Endothelial cell of umbilical vein (primary cell): ENCODE measurements around the gene ATP6V1D.

Source experiments
- POLR2A ChIP-seq: IDR thresholded peaks from 2 replicates; pipeline ENCODE4 v1.6.1; 2012; ENCODE audit warnings: low read depth, mild to moderate bottlenecking, control low read depth, low read length
- TF ChIP-seq, protein P1 (sequence below), 2 donors: IDR thresholded peaks; 1 replicate in 1 of 2; 2 replicates in 1 of 2; pipeline ENCODE4 v1.5.1; 2011; ENCODE audit warnings: low read length in 2 of 2, mild to moderate bottlenecking in 2 of 2, moderate library complexity in 2 of 2, control low read depth in 1 of 2, inconsistent platforms in 1 of 2, low read depth in 1 of 2; ENCODE audit not compliant: insufficient read depth in 1 of 2; ENCODE audit errors: extremely low read depth in 1 of 2

DNA sequence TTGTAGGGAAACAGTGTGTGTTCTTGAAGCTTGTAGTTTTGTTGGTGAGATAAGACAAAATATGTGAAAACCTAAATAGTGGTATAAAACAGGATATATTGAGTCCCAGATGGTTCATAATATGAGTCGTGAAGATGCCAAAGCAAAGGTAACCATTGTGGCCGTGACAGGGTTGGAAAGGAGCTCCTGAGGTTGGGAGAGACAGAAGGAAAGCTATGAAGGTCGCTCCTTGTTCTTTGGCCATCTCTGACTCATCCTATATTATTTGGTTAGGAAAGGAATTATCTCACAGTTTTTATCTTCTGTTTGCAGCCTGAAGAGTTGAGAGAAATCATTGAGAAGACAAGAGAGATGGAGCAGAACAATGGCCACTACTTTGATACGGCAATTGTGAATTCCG, 27.1 kb downstream of the ATP6V1D start:
- no peak for TF ChIP-seq POLR2A
- TF ChIP-seq, protein P1, sequence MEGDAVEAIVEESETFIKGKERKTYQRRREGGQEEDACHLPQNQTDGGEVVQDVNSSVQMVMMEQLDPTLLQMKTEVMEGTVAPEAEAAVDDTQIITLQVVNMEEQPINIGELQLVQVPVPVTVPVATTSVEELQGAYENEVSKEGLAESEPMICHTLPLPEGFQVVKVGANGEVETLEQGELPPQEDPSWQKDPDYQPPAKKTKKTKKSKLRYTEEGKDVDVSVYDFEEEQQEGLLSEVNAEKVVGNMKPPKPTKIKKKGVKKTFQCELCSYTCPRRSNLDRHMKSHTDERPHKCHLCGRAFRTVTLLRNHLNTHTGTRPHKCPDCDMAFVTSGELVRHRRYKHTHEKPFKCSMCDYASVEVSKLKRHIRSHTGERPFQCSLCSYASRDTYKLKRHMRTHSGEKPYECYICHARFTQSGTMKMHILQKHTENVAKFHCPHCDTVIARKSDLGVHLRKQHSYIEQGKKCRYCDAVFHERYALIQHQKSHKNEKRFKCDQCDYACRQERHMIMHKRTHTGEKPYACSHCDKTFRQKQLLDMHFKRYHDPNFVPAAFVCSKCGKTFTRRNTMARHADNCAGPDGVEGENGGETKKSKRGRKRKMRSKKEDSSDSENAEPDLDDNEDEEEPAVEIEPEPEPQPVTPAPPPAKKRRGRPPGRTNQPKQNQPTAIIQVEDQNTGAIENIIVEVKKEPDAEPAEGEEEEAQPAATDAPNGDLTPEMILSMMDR (IDR thresholded peaks at IDR 0.05; ENCODE audit: extremely low read depth in 1 of 2, insufficient read depth in 1 of 2, low read depth in 1 of 2, low read length in 2 of 2), result no peak
